DMS79 treated with DMSO at 0.1 percent for 48 hours (cell line): Measurements from ENCODE around the gene THRA.

ENCODE experiments used
- DNase-seq: peaks from one replicate; lab custom pipeline; 2025; lab: John Stamatoyannopoulos, UW

Gene THRA

DNA sequence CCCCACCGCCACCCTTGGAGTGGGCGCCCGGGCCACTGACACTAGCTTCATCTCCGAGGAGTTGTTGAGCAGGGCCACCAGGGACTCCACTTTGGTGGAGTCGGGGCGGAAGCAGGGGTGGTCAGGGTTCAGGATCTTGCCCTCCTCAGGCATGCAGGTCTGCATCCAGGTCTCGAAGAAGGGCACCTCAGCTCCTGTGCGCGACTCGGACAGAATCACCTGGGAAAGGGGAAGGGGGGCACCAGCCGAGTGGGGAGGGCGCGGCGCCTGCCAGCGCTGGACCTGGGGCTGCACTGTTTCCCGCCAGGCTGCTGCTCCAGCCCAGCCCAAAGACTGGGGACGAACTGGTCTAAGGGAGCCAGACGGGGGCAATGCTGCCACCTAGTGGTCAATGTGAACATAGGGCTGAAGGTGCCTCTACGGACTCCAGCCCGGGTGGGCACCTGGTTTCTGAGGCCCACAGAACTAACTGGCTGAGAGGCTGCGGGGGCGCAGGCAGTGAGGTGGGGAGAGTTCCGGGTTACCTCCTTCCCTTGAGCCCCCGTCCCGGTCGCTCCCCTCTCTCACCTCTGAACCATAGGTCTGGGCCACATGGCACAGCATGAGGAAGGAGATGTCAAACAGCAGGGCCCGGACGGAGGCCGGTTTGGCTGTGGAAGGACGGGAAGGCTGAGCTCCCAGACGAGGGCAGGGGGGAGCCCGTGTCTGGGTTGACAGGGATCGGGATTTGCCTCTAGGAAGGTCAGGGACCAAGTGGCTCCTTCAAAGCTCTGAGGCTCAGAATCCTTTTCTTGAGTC is 35.8 kb upstream of the THRA start:
- peak; percentile 43 for DNase-seq

- no peak for DNase-seq
Observed at GRCh38 chr17:40027614-40028012, 35.2 kb upstream of the THRA start.

- no peak for DNase-seq
Observed at GRCh38 chr17:40028595-40028994, 34.2 kb upstream of the THRA start.

DNA sequence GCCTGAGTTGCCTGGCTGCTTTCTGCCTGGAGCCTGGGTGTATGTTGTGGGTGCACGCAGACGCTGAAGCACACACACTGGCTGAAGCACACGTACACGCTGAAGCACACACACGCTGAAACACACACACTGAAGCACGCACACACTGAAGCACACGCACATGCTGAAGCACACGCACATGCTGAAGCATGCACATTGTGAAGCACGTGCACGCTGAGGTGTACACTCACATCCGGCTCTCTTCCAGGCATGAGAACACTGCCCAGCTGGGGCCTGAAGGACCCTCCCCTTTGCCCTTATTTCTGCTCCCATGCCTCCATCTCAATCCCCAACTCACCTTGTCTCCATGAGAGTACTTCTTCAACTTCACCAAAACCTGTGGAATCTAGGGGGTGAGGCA is 31.1 kb upstream of the THRA start:
- no peak for DNase-seq

DNA sequence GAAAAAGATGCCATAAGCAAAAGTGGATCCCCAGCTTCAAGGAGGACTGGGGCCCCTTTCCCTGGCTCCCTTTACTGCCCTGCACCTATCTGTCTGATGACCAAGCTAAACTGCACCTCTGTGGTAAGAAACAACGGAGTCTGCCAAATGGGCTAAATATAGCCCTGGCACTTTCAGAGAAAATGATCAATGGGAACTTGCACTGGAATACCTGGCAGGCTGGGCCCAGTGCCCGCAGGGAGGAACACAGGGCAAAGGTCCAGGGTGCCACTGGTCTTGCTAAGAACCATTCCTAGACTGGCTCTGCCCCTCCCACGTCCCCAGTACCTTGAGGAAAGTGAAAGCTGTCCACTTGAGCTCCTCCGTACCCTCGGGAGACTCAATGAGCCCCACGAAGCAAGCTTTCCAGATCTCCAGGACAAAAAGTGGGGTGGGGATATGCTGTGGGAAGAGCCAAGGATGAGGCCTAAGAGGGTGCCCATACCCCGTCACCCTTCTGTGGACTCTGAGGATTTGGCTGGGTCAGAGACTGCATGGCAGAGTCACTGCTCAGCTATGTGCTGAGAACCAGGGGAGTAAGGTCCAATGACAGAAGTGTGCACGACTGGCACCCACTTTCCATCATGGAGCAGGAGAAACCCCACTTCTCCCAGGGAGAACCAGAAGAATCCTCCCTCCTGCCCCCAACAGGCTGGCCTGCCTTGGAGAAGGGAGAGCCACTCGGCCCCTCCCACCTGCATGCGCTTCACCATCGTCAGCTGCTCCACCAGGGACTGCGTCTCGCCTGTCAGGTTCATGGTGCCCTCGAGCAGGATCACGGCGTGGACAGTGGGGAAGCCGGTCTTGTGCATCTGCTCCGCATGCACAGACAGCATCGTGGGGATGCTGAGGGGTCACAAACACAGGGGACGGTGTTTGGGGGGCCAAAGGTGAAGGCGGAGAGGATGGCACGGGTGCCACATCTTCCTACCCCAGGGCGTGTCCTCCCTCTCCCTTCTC is 30.1 kb upstream of the THRA start:
- no peak for DNase-seq

GRCh38 chr17:40033339-40033738 is 29.4 kb upstream of the THRA start:
- DNase-seq, result no peak

GRCh38 chr17:40034426-40035161 is 28.2 kb upstream of the THRA start:
- no peak for DNase-seq

DNA sequence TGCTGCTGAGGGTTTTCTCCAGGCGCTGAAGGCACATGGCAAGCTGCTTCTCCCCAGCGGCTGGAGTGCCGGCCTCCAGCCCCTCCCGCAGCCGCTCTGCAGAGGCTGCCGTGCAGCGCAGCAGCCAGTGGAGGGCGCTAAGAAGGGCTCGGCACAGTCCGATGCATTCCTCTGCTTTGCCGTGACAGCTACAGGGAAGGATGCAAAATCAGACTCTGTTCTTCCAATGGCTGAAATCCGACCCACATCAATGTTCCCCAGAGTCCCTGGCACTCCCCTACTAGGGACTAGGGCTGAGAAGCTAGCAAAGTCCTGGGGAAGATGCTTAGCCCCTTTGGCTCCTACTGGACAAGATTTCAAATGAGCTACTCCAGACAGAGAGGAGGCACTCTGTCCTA is 27.6 kb upstream of the THRA start:
- no peak for DNase-seq

GRCh38 chr17:40038882-40039513 is 23.8 kb upstream of the THRA start:
- peak; percentile 97 for DNase-seq

GRCh38 chr17:40041196-40041595 is 21.6 kb upstream of the THRA start:
- no peak for DNase-seq

GRCh38 chr17:40056379-40057015 is 6.3 kb upstream of the THRA start:
- no peak for DNase-seq

DNA sequence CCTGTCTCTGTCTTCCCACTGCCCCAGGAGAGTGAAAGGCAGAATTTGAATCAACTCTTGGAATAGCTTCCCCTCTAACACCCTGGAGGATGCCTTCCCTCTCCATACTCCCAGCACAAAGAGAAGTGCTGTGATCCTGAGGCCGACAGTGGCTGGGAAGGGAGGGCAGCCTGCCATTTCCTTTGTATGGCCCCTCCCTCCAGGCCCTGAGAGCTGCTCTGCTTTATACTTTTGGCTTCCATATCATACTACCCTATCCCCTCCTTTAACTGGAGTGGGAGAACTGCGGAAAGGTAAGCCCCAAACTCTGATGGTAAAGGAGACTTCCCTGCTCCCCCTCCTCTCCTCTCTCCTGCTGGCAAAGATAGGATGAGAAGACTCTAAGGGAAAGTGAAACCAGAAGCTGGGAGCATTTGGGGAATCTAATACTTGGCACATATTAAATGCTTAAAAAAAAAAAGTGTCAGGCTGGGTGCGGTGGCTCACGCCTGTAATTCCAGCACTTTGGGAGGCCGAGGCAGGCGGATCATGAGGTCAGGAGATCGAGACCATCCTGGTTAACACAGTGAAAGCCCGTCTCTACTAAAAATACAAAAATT is 4.5 kb upstream of the THRA start:
- DNase-seq, result no peak

- DNase-seq, result no peak
Observed at GRCh38 chr17:40058865-40059264, 3.9 kb upstream of the THRA start.

- no peak for DNase-seq
Observed at GRCh38 chr17:40059729-40060475, 2.9 kb upstream of the THRA start.

GRCh38 chr17:40060887-40061608 is 1.7 kb upstream of the THRA start:
- no peak for DNase-seq

DNA sequence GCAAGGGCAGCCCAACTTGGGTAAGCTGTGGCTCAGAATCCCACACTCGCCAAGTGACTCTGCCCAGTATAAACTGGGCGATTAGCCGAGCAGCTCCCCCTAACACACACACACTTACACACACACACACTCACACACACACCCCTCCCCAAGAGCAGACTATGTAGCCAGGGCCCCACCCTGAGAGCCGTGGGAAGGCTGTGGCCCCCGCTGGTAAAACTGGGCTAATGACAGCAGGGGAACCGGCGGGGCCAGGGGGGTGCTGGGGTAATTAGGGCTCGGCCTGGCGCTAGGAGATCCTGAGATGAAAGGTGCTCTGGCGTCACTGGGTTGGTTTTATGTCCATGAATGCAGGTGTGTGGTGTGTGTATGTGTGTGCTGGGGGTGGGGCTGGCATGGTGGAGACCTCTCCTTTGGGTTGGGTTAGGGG is 1.1 kb upstream of the THRA start:
- no peak for DNase-seq

GRCh38 chr17:40063187-40063771 is 514 bp downstream of the THRA start:
- no peak for DNase-seq

DNA sequence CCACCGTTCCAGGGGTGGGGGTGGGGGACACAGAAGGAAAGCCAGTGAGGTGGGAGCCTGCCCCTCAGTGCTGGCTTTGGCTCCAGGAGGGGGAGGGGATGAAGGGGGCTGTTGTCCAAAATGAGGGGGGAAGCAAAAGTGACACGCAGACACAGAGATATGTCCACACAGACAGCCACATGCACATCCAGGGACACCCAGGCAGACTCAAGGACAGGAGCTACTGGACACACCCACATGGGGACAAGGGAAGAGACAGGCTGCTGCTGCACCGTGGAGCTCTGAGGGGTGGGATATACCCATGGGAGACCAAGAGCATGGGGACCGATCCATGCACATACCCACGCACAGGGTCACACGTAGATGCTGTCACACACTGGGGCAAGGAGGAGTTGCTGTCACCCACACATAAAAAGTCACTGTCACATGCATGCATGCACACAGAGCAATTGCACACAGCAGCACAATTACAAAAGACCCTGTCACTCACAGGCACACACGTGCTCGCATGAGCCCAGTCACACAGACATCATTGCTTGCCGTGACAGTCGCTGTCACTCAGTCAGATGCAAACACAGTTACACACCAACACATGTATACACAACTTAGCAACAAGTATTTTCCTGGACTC is 1.3 kb downstream of the THRA start:
- DNase-seq, result no peak
